OCI-LY3 (cell line): ENCODE data around the gene INTS3.

ENCODE experiments used
- CTCF ChIP-seq: fragments of 200-600, 300-600 bp; sonication (generic); IDR thresholded peaks from 2 replicates; pipeline ENCODE4 v1.5.1; 2014; ENCODE audit warnings: antibody characterized with exemption, low read length, low read depth
- EZH2phosphoT487 ChIP-seq: fragments of 200-600 bp; shearing (Covaris generic); IDR thresholded peaks from 2 replicates; pipeline ENCODE4 v1.6.1; 2018; ENCODE audit warnings: antibody characterized with exemption, mixed run types, low read depth

- TF ChIP-seq CTCF (no peak), EZH2phosphoT487 (no peak)
These were observed 26.4 kb downstream of the INTS3 start for GRCh38 chr1:153754266-153754665.
